VCaP (cell line): ENCODE measurements around the gene GPANK1.

Experiments used
- H3K27ac ChIP-seq: fragments of 450-650 bp; 2 replicates; pipeline ENCODE4 v1.5.1; 2017
- TF ChIP-seq, protein P1 (sequence below): fragments of 450-650 bp; conservative IDR thresholded peaks from 2 replicates; pipeline ENCODE4 v1.5.1; 2017; ENCODE audit warnings: mild to moderate bottlenecking, moderate library complexity

Gene GPANK1

DNA sequence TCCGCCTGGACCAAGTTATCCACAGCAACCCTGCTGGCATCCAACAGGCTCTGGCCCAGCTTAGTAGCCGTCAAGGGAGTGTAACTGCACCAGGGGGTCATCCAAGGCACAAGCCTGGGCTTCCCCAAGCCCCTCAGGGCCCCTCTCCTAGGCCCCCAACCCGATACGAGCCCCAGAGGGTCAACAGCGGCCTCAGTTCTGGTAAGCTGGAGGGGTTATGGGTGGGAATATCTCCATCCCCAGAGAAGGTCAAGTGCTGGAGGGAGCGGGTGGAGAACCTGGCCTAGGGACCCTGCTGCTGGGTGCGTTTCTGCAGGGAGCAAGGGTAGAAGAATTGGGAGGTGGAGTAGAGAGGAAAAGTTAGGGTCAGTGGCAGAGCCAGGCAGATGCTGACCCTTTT, 31.4 kb downstream of the GPANK1 start:
- peak overlapping the region; percentile 33; the same call in 1 of the 2 replicates for H3K27ac ChIP-seq

DNA sequence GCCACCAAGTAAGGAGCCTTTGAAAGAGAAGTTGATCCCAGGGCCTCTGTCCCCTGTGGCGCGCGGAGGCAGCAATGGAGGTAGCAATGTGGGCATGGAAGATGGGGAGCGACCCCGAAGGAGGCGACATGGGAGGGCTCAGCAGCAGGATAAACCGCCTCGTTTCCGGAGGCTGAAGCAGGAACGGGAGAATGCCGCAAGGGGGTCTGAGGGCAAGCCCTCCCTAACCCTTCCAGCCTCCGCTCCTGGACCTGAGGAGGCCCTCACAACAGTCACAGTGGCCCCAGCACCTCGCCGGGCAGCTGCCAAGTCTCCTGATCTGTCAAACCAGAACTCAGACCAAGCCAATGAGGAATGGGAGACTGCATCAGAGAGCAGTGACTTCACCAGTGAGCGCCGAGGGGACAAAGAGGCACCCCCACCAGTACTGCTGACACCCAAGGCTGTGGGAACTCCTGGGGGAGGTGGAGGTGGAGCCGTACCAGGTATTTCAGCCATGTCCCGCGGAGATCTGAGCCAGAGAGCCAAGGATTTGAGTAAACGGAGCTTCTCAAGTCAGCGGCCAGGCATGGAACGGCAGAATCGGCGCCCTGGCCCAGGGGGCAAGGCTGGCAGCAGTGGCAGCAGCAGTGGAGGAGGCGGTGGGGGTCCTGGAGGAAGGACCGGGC, 32.4 kb downstream of the GPANK1 start:
- peak overlapping the region; percentile 33 for H3K27ac ChIP-seq
- TF ChIP-seq, protein P1, sequence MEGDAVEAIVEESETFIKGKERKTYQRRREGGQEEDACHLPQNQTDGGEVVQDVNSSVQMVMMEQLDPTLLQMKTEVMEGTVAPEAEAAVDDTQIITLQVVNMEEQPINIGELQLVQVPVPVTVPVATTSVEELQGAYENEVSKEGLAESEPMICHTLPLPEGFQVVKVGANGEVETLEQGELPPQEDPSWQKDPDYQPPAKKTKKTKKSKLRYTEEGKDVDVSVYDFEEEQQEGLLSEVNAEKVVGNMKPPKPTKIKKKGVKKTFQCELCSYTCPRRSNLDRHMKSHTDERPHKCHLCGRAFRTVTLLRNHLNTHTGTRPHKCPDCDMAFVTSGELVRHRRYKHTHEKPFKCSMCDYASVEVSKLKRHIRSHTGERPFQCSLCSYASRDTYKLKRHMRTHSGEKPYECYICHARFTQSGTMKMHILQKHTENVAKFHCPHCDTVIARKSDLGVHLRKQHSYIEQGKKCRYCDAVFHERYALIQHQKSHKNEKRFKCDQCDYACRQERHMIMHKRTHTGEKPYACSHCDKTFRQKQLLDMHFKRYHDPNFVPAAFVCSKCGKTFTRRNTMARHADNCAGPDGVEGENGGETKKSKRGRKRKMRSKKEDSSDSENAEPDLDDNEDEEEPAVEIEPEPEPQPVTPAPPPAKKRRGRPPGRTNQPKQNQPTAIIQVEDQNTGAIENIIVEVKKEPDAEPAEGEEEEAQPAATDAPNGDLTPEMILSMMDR, result no peak

More for the DNA sequence above, 31.4 kb downstream of the GPANK1 start:
- TF ChIP-seq, protein P1, result no peak

GRCh38 chr6:31631681-31632278, 33.0 kb downstream of the GPANK1 start:
- TF ChIP-seq, protein P1, result no peak
- no peak overlapping the region for H3K27ac ChIP-seq

DNA sequence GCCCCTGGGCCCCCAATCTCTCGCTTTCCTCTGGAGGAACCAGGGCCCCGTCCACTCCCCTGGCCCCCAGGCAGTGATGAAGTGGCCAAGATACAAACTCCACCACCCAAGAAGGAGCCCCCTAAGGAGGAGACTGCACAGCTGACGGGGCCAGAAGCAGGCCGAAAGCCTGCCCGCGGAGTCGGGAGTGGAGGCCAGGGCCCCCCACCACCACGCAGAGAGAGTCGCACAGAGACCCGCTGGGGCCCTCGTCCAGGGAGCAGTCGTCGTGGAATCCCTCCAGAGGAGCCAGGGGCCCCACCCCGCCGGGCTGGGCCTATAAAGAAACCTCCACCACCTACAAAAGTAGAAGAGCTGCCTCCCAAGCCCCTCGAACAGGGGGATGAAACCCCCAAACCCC, 33.6 kb downstream of the GPANK1 start:
- H3K27ac ChIP-seq, result no peak overlapping the region
- TF ChIP-seq, protein P1, result no peak

- H3K27ac ChIP-seq, result no peak overlapping the region
- TF ChIP-seq, protein P1, result no peak
Observed at GRCh38 chr6:31630177-31630934, 34.4 kb downstream of the GPANK1 start.

GRCh38 chr6:31629014-31629413, 35.8 kb downstream of the GPANK1 start:
- TF ChIP-seq, protein P1, result no peak
- no peak overlapping the region for H3K27ac ChIP-seq

GRCh38 chr6:31627690-31628287, 37.0 kb downstream of the GPANK1 start:
- TF ChIP-seq, protein P1, result no peak
- H3K27ac ChIP-seq, result no peak overlapping the region
